H1 (cell line): Measurements from ENCODE around the gene CA9. TPM values are rescaled to one million over a fixed set of nuclear protein-coding genes. Genes with fewer than 3 reads are reported as not detected.

Source experiments
- CTCF ChIA-PET: fragments of 300-600 bp; sonication (Branson Sonifier 250); formaldehyde crosslinking; loops from one replicate; lab custom pipeline; 2021; ENCODE audit not compliant: partially characterized antibody; lab: Charles Lee
- POLR2A ChIA-PET: fragments of 300-600 bp; sonication (Branson Sonifier 250); formaldehyde crosslinking; loops from one replicate; lab custom pipeline; 2021; ENCODE audit warnings: inconsistent platforms; ENCODE audit not compliant: partially characterized antibody; lab: Charles Lee
- DNase-seq, 2 experiments: peaks; one replicate each; pipeline versions ENCODE4 v3.0.0 to v3.0.0-alpha.2; 2010 to 2022; ENCODE audit warnings: low spot score in 2 of 2, low read depth in 1 of 2, mixed read lengths in 1 of 2
- FAIRE-seq: peaks from 2 replicates; lab custom pipeline; 2011; peaks lifted over from hg19 to GRCh38; lab: Jason Lieb, UNC
- H2AFZ ChIP-seq: 2 replicates; pipeline ENCODE4 v1.8.1; 2012; ENCODE audit warnings: low read length, inconsistent platforms
- H2AK5ac ChIP-seq: 2 replicates; pipeline ENCODE4 v1.6.1; 2013; ENCODE audit warnings: low read depth, low read length
- H2BK120ac ChIP-seq: replicated peaks from 2 replicates; pipeline ENCODE3; 2013; ENCODE audit warnings: low read depth, low read length, inconsistent platforms
- H2BK12ac ChIP-seq: 2 replicates; pipeline ENCODE4 v1.6.1; 2013; ENCODE audit warnings: low read depth, low read length
- H2BK15ac ChIP-seq: 2 replicates; pipeline ENCODE4 v1.6.1; 2013; ENCODE audit warnings: low read length
- H2BK20ac ChIP-seq: 2 replicates; pipeline ENCODE4 v1.6.1; 2013; ENCODE audit warnings: low read length
- H2BK5ac ChIP-seq: 2 replicates; pipeline ENCODE4 v1.6.1; 2013; ENCODE audit warnings: low read depth, low read length
- H3K14ac ChIP-seq: 2 replicates; pipeline ENCODE4 v1.6.1; 2013; ENCODE audit warnings: inconsistent platforms; ENCODE audit not compliant: insufficient read length
- H3K18ac ChIP-seq: 2 replicates; pipeline ENCODE4 v1.6.1; 2013; ENCODE audit warnings: low read length; ENCODE audit errors: extremely low read depth
- H3K23ac ChIP-seq: 2 replicates; pipeline ENCODE4 v1.6.1; 2013; ENCODE audit warnings: inconsistent platforms; ENCODE audit not compliant: insufficient read length
- H3K23me2 ChIP-seq: 2 replicates; pipeline ENCODE4 v1.6.1; 2013; ENCODE audit warnings: low read depth, low read length
- H3K27ac ChIP-seq: 2 replicates; pipeline ENCODE4 v1.6.1; 2011; ENCODE audit warnings: low read depth, low read length, inconsistent platforms
- H3K27me3 ChIP-seq, 4 experiments: replicated peaks in 1 of 4; 1 replicate in 1 of 4; 2 replicates in 3 of 4; pipeline versions ENCODE4 v1.6.1 to v1.8.1; 2011 to 2013; ENCODE audit warnings: low read length in 3 of 4, mild to moderate bottlenecking in 3 of 4, inconsistent platforms in 2 of 4, mixed read lengths in 2 of 4, moderate library complexity in 1 of 4; ENCODE audit not compliant: control insufficient read depth in 3 of 4, insufficient read depth in 3 of 4; ENCODE audit errors: extremely low read depth in 1 of 4
- H3K36me3 ChIP-seq, 4 experiments: 2 replicates each; pipeline versions ENCODE4 v1.6.1 to v1.8.1; 2011 to 2013; ENCODE audit warnings: mild to moderate bottlenecking in 4 of 4, low read length in 3 of 4, moderate library complexity in 2 of 4, control low read depth in 1 of 4, inconsistent platforms in 1 of 4; ENCODE audit not compliant: insufficient read depth in 4 of 4, control insufficient read depth in 2 of 4
- H3K4ac ChIP-seq: replicated peaks from 2 replicates; pipeline ENCODE3; 2013; ENCODE audit warnings: low read length, low read depth, mixed read lengths, inconsistent platforms; ENCODE audit not compliant: insufficient read length
- H3K4me1 ChIP-seq, 4 experiments: replicated peaks in 1 of 4; 1 replicate in 1 of 4; 2 replicates in 3 of 4; pipeline versions ENCODE4 v1.6.1 to v1.8.1; 2011 to 2013; ENCODE audit warnings: low read length in 3 of 4, inconsistent platforms in 2 of 4, mixed read lengths in 1 of 4; ENCODE audit not compliant: insufficient read depth in 4 of 4, control insufficient read depth in 3 of 4
- H3K4me2 ChIP-seq, 2 experiments: 2 replicates each; pipeline versions ENCODE4 v1.6.1 to v1.8.1; 2011 to 2013; ENCODE audit warnings: low read depth in 2 of 2, low read length in 2 of 2, control low read depth in 1 of 2, inconsistent platforms in 1 of 2, mild to moderate bottlenecking in 1 of 2; ENCODE audit not compliant: insufficient read depth in 1 of 2
- H3K4me3 ChIP-seq, 4 experiments: fragments of 200-600, 300-600 bp in 1 of 4; sonication (generic), shearing (Covaris generic), sonication (Bioruptor Twin) in 1 of 4; 2 replicates each; pipeline versions ENCODE4 v1.5.1 to v1.8.1; 2011 to 2016; ENCODE audit warnings: low read length in 4 of 4, low read depth in 3 of 4, control low read depth in 2 of 4, inconsistent platforms in 2 of 4, mild to moderate bottlenecking in 2 of 4, mixed read lengths in 1 of 4, moderate library complexity in 1 of 4; ENCODE audit not compliant: insufficient read depth in 2 of 4; ENCODE audit errors: extremely low read depth in 1 of 4
- H3K56ac ChIP-seq: replicated peaks from 2 replicates; pipeline ENCODE3; 2013; ENCODE audit warnings: low read depth, mild to moderate bottlenecking, mixed read lengths, low read length, inconsistent platforms; ENCODE audit not compliant: insufficient read length
- H3K79me1 ChIP-seq: 2 replicates; pipeline ENCODE4 v1.6.1; 2013; ENCODE audit warnings: low read depth, low read length, control low read depth
- H3K79me2 ChIP-seq, 2 experiments: 2 replicates each; pipeline versions ENCODE4 v1.6.1 to v1.8.1; 2012 to 2013; ENCODE audit warnings: low read length in 2 of 2, mild to moderate bottlenecking in 2 of 2, inconsistent platforms in 1 of 2; ENCODE audit not compliant: insufficient read depth in 2 of 2, control insufficient read depth in 1 of 2
- H3K9ac ChIP-seq, 4 experiments: replicated peaks in 1 of 4; 1 replicate in 1 of 4; 2 replicates in 3 of 4; pipeline versions ENCODE4 v1.6.1 to v1.8.1; 2011 to 2013; ENCODE audit warnings: low read depth in 3 of 4, low read length in 3 of 4, control low read depth in 2 of 4, mild to moderate bottlenecking in 2 of 4, moderate library complexity in 2 of 4, inconsistent platforms in 1 of 4; ENCODE audit errors: extremely low read depth in 1 of 4
- H3K9me3 ChIP-seq, 2 experiments: 2 replicates each; pipeline versions ENCODE4 v1.6.1 to v1.8.1; 2012 to 2013; ENCODE audit warnings: mild to moderate bottlenecking in 2 of 2, moderate library complexity in 2 of 2, control low read depth in 1 of 2, inconsistent platforms in 1 of 2, low read depth in 1 of 2, low read length in 1 of 2, mixed read lengths in 1 of 2; ENCODE audit not compliant: insufficient read depth in 2 of 2
- H4K20me1 ChIP-seq, 2 experiments: replicated peaks in 1 of 2; 2 replicates each; pipeline versions ENCODE3 to v1.8.1; 2011 to 2013; ENCODE audit warnings: inconsistent platforms in 2 of 2, low read length in 2 of 2, mild to moderate bottlenecking in 1 of 2; ENCODE audit not compliant: insufficient read depth in 2 of 2, control insufficient read depth in 1 of 2
- H4K5ac ChIP-seq: 2 replicates; pipeline ENCODE4 v1.6.1; 2013; ENCODE audit warnings: low read length, low read depth, mixed read lengths, inconsistent platforms; ENCODE audit not compliant: insufficient read length
- H4K8ac ChIP-seq: 2 replicates; pipeline ENCODE4 v1.8.0; 2013; ENCODE audit warnings: mild to moderate bottlenecking, moderate library complexity, low read length, inconsistent platforms; ENCODE audit not compliant: insufficient read depth; ENCODE audit errors: extremely low read depth
- H4K91ac ChIP-seq: replicated peaks from 2 replicates; pipeline ENCODE3; 2013; ENCODE audit warnings: low read length, mixed read lengths, inconsistent platforms; ENCODE audit not compliant: insufficient read length
- CREB1 ChIP-seq: IDR thresholded peaks from 2 replicates; pipeline ENCODE4 v1.6.1; 2012; ENCODE audit warnings: inconsistent platforms
- CTBP2 ChIP-seq: IDR thresholded peaks from 2 replicates; pipeline ENCODE4 v1.7.0; 2011; ENCODE audit warnings: borderline replicate concordance, mild to moderate bottlenecking, moderate library complexity, mixed read lengths, low read length; ENCODE audit not compliant: insufficient read depth, insufficient read length
- KDM1A ChIP-seq: fragments of 200-600, 300-600 bp; sonication (generic); IDR thresholded peaks from 2 replicates; pipeline ENCODE4 v1.7.1; 2016; ENCODE audit warnings: mild to moderate bottlenecking, low read length, borderline replicate concordance
- NANOG ChIP-seq: IDR thresholded peaks from 2 replicates; pipeline ENCODE4 v1.6.1; 2011; ENCODE audit warnings: low read length, low read depth, mild to moderate bottlenecking, inconsistent platforms; ENCODE audit not compliant: insufficient read depth, poor library complexity, severe bottlenecking
- RNF2 ChIP-seq: fragments of 200-900, 300-1000 bp; sonication (generic); IDR thresholded peaks from 2 replicates; pipeline ENCODE4 v1.7.1; 2016; ENCODE audit warnings: borderline replicate concordance, low read depth, mild to moderate bottlenecking, antibody characterized with exemption, low read length; ENCODE audit not compliant: poor library complexity, severe bottlenecking; ENCODE audit errors: missing control alignments
- SUZ12 ChIP-seq: fragments of 200-600 bp; sonication (generic); IDR thresholded peaks from 2 replicates; pipeline ENCODE4 v1.6.1; 2012; ENCODE audit warnings: mild to moderate bottlenecking, inconsistent platforms, low read length, moderate library complexity, mixed read lengths
- TBP ChIP-seq: IDR thresholded peaks from 2 replicates; pipeline ENCODE4 v1.6.1; 2011; ENCODE audit warnings: low read depth, low read length, improper control_type of control experiment
- WGBS, 2 experiments: shearing (Covaris generic) in 1 of 2; methylation state at CpG; one replicate each; pipeline versions ENCODE4 v1.1.6 to v1.1.7; 2013 to 2015; ENCODE audit warnings: low lambda C conversion rate in 2 of 2, mixed read lengths in 2 of 2, inconsistent platforms in 1 of 2, low coverage in 1 of 2, missing lambda C conversion rate in 1 of 2; ENCODE audit not compliant: insufficient replicate concordance in 2 of 2, insufficient coverage in 1 of 2, insufficient read length in 1 of 2; ENCODE audit errors: extremely low coverage in 1 of 2, missing lambda C conversion rate in 1 of 2; 5-methylcytosine and 5-hydroxymethylcytosine counted together
- polyA plus RNA-seq, 7 experiments: library from polyadenylated mRNA; depleted of rRNA in 3 of 7; stranded (reverse) in 5 of 7; unstranded in 2 of 7; fragments of >200 nt in 5 of 7; fragments of 200-250 nt in 2 of 7; gene quantifications; 1 replicate in 5 of 7; 2 replicates in 1 of 7; 4 replicates in 1 of 7; pipeline versions ENCODE4 v1.2.1 to v1.2.3, GENCODE V29; 2011 to 2013; ENCODE audit warnings: missing spikeins in 2 of 7, mixed read lengths in 2 of 7
- total RNA-seq: library from RNA; stranded (reverse); fragmentation: NEBNext Ultra II Directional; extraction: Animal tissue kit (Norgen Biotek cat#: 25700); gene quantifications from 2 replicates; pipeline ENCODE4 v1.2.1, GENCODE V29; 2021
- TF ChIP-seq, protein P1 (sequence below): IDR thresholded peaks from 2 replicates; pipeline ENCODE4 v1.6.1; 2012; ENCODE audit warnings: inconsistent platforms

The CA9 gene
- total and polyA plus RNA-seq, 2 of the 8 experiments (the other 6 are each of a cell fraction or from before 2014, with no cell fraction given): 1.3 to 1.8 TPM

- H3K56ac ChIP-seq: no peak overlapping the region
- H3K27me3 ChIP-seq: peaks cover 0 to 3% (median 3%) of the 10 kb centered on the region in 4 experiments; a peak in 4 of 7 replicates
- H3K79me2 ChIP-seq: no peaks in the 10 kb centered on the region
- no peak overlapping the region for H2BK5ac ChIP-seq
- no peak overlapping the region for H2AK5ac ChIP-seq
- H3K4me3 ChIP-seq: no peak overlapping the region
- H3K9me3 ChIP-seq: no peaks in the 10 kb centered on the region
- TF ChIP-seq CTBP2 (no peak), TBP (no peak), RNF2 (no peak), CREB1 (no peak), NANOG (no peak), KDM1A (no peak), SUZ12 (no peak)
- TF ChIP-seq, protein P1, sequence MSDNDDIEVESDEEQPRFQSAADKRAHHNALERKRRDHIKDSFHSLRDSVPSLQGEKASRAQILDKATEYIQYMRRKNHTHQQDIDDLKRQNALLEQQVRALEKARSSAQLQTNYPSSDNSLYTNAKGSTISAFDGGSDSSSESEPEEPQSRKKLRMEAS: no peak
- ChIA-PET POLR2A (interaction anchor here (0.6 to 7.6 kb wide), 8 partner anchors 9 to 54 kb away, joined by 4 to 63 read pairs (median 9); partner anchors contain the start of genes ARHGEF39, CCDC107, RMRP and TPM2), CTCF (interaction anchor here (0.6 to 6.3 kb wide), 7 partner anchors 9 to 96 kb away, joined by 3 to 77 read pairs (median 20); partner anchors contain the start of genes ARHGEF39, CCDC107 and RMRP)
- FAIRE-seq (no peak), DNase-seq (no peak)
- H3K4me1 ChIP-seq: peaks cover 0 to 12% (median under 1%) of the 10 kb centered on the region in 4 experiments; a peak in 5 of 7 replicates
- H3K79me1 ChIP-seq: no peaks in the 10 kb centered on the region
- peak overlapping the region; percentile 31; the same call in 1 of the 2 replicates for H2BK15ac ChIP-seq
- no peak overlapping the region for H2BK120ac ChIP-seq
- no peak overlapping the region for H2BK12ac ChIP-seq
- H3K4me2 ChIP-seq: no peak overlapping the region
- no peak overlapping the region for H4K5ac ChIP-seq
- H2BK20ac ChIP-seq: no peak overlapping the region
- H3K9ac ChIP-seq: no peak overlapping the region
- H3K23ac ChIP-seq: no peak overlapping the region
- no peaks in the 10 kb centered on the region for H3K36me3 ChIP-seq
- no peaks in the 10 kb centered on the region for H4K20me1 ChIP-seq
- H3K4ac ChIP-seq: no peak overlapping the region
- H4K91ac ChIP-seq: no peak overlapping the region
- H2AFZ ChIP-seq: no peak overlapping the region
- H4K8ac ChIP-seq: no peak overlapping the region
- no peak overlapping the region for H3K14ac ChIP-seq
- no peak overlapping the region for H3K18ac ChIP-seq
- H3K23me2 ChIP-seq: peaks cover 2% of the 10 kb centered on the region; the same call in 1 of the 2 replicates
- no peak overlapping the region for H3K27ac ChIP-seq
- 93% methylated on average over 3 of the region's 3 CpGs; no CpG with 5 or more reads in 1 of the 2 experiments for WGBS, 2 experiments
These were observed 265 bp downstream of the CA9 start for GRCh38 chr9:35674025-35674361.
